Calu3 (cell line): ENCODE results near the gene SHISA9. TPM values are rescaled to one million over a fixed set of nuclear protein-coding genes. Genes with fewer than 3 reads are reported as not detected.

Experiments
- BruUV-seq: library from RNA; stranded (reverse); fragments of 400-500 nt; replicated peaks from 2 replicates; lab custom pipeline; 2021; lab: Mats Ljungman, UMichigan
- CTCF ChIA-PET: fragments of 300-600 bp; sonication (Branson Sonifier 250); formaldehyde crosslinking; loops from one replicate; lab custom pipeline; 2022; ENCODE audit warnings: antibody characterized with exemption; lab: Charles Lee
- DNase-seq: peaks from one replicate; pipeline ENCODE4 v3.0.0; 2022
- H3K27ac Mint-ChIP-seq: one replicate; pipeline ENCODE4 v1.8.0; 2022; ENCODE audit warnings: mixed read lengths; ENCODE audit not compliant: unreplicated experiment
- H3K27me3 Mint-ChIP-seq: one replicate; pipeline ENCODE4 v1.8.0; 2022; ENCODE audit warnings: mixed read lengths; ENCODE audit not compliant: unreplicated experiment
- H3K36me3 Mint-ChIP-seq: one replicate; pipeline ENCODE4 v1.8.0; 2022; ENCODE audit warnings: mild to moderate bottlenecking, moderate library complexity, mixed read lengths; ENCODE audit not compliant: insufficient read depth, unreplicated experiment
- H3K4me1 Mint-ChIP-seq: one replicate; pipeline ENCODE4 v1.8.0; 2022; ENCODE audit warnings: mild to moderate bottlenecking, low read depth, mixed read lengths; ENCODE audit not compliant: unreplicated experiment
- H3K4me3 Mint-ChIP-seq: one replicate; pipeline ENCODE4 v1.8.0; 2022; ENCODE audit warnings: mild to moderate bottlenecking, low read depth, moderate library complexity, mixed read lengths; ENCODE audit not compliant: unreplicated experiment
- H3K9me3 Mint-ChIP-seq: one replicate; pipeline ENCODE4 v1.8.0; 2022; ENCODE audit warnings: low read depth, mixed read lengths; ENCODE audit not compliant: unreplicated experiment
- intact Hi-C: fragments of 100-400 bp; cut with micrococcal nuclease; formaldehyde crosslinking; loops from one replicate; pipeline ENCODE4 v1.10.0; 2022; ENCODE audit not compliant: unreplicated experiment
- total RNA-seq: library from RNA; stranded (reverse); gene quantifications from 2 replicates; pipeline ENCODE4 v1.2.3, GENCODE V29; 2022
- TF ChIP-seq, protein P1 (sequence below): fragments of 200-600 bp; IDR thresholded peaks from one replicate; pipeline ENCODE4 v1.8.0; 2022; ENCODE audit warnings: antibody characterized with exemption; ENCODE audit not compliant: unreplicated experiment

SHISA9 gene
- total RNA-seq, 1 experiment from 2014 or later = not detected

DNA sequence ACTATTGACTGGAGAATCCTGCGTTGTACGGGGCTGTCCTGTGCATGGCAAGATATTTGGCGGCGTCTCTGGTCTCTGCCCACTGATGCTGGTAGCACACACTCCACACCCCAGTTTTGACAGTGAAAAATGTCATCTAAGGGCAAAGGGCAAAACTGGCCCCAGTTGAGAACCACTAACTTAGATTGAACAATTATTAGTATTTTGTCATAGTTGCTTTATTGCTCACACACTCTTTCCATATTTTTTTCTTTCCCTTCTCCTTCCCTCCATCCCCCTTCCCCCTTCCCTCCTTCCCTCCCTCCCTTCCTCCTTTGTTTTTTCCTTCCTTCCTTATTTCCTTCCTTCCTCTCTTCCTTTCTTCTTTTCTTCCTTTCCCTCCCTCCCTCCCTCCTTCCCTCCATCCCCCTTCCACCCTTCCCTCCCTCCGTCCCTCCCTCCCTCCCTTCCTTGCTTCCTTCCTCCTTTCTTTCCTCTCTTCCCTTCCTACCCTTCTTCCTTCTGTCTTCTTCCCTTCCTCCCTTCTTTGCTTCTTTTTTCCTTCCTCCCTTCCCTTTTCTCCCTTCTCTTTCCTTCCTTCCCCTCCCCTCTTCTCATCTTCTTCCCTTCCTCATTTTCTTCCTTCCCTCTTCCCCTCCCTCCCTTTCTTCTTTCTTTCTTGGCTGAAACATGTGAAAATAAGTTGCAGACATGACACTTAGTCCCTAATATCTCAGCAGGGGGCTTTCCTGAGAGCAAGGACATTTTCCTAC, 5.5 kb downstream of the SHISA9 start:
- CTCF ChIA-PET = interaction anchor here (0.7 kb wide), 1 partner anchor 18 kb away, joined by 3 read pairs; no protein-coding TSS in a partner anchor
- Mint-ChIP-seq H3K4me1 (no peaks in the 10 kb centered on the region), H3K4me3 (no peak overlapping the region), H3K27ac (no peak overlapping the region), H3K9me3 (no peaks in the 10 kb centered on the region), H3K27me3 (peaks cover 48% of the 10 kb centered on the region), H3K36me3 (no peaks in the 10 kb centered on the region)
- TF ChIP-seq, protein P1, sequence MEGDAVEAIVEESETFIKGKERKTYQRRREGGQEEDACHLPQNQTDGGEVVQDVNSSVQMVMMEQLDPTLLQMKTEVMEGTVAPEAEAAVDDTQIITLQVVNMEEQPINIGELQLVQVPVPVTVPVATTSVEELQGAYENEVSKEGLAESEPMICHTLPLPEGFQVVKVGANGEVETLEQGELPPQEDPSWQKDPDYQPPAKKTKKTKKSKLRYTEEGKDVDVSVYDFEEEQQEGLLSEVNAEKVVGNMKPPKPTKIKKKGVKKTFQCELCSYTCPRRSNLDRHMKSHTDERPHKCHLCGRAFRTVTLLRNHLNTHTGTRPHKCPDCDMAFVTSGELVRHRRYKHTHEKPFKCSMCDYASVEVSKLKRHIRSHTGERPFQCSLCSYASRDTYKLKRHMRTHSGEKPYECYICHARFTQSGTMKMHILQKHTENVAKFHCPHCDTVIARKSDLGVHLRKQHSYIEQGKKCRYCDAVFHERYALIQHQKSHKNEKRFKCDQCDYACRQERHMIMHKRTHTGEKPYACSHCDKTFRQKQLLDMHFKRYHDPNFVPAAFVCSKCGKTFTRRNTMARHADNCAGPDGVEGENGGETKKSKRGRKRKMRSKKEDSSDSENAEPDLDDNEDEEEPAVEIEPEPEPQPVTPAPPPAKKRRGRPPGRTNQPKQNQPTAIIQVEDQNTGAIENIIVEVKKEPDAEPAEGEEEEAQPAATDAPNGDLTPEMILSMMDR = no peak
- intact Hi-C loops = no loop called here
- BruUV-seq = no TSS peak
- no peak for DNase-seq

DNA sequence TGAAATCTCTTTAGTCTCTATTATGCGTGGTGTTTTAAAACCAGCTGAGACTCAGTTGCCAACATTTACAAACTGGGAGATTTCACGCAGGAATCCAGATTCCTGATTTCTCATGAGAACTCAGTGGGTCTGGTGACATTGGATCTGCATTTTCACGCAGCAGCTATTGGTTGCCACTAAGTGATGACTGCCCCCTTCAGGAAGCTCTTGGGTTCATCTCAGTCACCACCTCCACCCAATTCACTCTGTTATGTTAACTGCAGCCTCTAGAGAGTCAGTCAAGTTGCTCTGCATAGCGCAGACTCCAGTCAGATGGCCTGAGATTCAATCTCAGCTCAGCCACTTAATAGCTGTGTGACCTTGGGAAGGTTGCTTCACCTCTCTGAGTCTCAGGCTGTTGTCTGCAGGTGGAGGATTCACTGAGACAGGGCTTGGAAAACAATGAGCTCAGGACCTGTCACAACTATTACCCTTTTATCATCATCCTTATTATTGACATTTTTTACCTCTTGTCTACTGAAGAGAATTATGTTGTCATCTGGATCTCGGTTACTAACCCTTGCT, 6.4 kb downstream of the SHISA9 start:
- Mint-ChIP-seq H3K27me3 (peaks cover 48% of the 10 kb centered on the region), H3K4me3 (no peak overlapping the region), H3K36me3 (no peaks in the 10 kb centered on the region), H3K27ac (no peak overlapping the region), H3K4me1 (no peaks in the 10 kb centered on the region), H3K9me3 (peaks cover under 1% of the 10 kb centered on the region)
- CTCF ChIA-PET = interaction anchor here (0.6 to 0.7 kb wide), 2 partner anchors 19 to 245 kb away, joined by 3 to 4 read pairs; no protein-coding TSS in a partner anchor
- TF ChIP-seq, protein P1 = no peak
- intact Hi-C loops = no loop called here
- no peak for DNase-seq
- no TSS peak for BruUV-seq

DNA sequence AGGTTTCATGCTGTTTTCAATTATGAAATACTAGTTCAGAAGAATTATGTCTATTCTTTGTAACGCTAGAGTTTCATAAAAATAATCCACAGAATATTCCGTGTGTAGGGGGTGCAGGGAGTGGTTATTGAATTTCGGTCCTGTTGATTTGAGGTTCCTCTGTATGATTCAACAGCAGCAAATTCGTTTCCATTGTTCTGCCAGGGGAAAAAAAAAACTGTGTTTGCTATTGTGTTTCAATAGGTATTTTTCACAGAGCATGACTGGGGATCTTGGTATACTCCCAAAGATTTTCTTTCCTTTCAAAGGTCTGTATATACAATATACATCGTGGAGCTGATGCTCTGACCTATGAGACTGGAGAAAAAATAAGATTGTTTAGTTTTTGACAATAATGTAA, 15.8 kb downstream of the SHISA9 start:
- no peak overlapping the region for H3K27ac Mint-ChIP-seq

DNA sequence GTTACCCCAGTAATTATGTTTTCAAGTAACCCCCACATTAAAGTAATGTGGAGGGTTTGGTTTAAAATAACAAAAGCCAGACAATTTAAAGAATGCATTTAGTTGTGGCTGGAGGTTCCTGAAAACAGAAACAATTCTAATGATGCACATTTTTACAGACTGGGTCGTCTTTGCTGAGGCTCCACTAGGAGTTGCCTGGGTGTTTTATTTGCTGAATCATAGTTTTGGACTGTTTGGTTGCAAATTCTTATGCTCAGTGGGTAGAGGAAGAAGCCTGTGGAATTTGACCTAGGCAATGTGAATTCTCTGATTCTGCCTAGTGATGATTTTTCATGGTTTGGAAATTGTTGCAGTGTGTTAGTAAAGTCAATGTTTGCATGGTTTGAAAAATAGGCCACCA, 16.3 kb downstream of the SHISA9 start:
- Mint-ChIP-seq H3K9me3 (peaks cover 5% of the 10 kb centered on the region), H3K27ac (no peak overlapping the region), H3K4me3 (no peak overlapping the region), H3K4me1 (no peaks in the 10 kb centered on the region), H3K36me3 (no peaks in the 10 kb centered on the region), H3K27me3 (peaks cover 28% of the 10 kb centered on the region)
- intact Hi-C loops = no loop called here
- TF ChIP-seq, protein P1 = no peak
- CTCF ChIA-PET = no interaction called here
- BruUV-seq = no TSS peak
- DNase-seq = no peak

More for the DNA sequence above, 15.8 kb downstream of the SHISA9 start:
- Mint-ChIP-seq H3K4me3 (no peak overlapping the region), H3K36me3 (no peaks in the 10 kb centered on the region), H3K4me1 (no peaks in the 10 kb centered on the region), H3K27me3 (peaks cover 28% of the 10 kb centered on the region), H3K9me3 (peaks cover 5% of the 10 kb centered on the region)
- CTCF ChIA-PET = no interaction called here
- intact Hi-C loops = no loop called here
- no peak for DNase-seq
- TF ChIP-seq, protein P1 = no peak
- BruUV-seq = no TSS peak
